GM18868 (cell line): ENCODE results near the gene PACS2.
"Not testable (repeated sequence)": the region's sequence is repeated elsewhere in the genome, so short reads cannot be mapped to it uniquely, and the experiment has no call there.

Experiments
- ATAC-seq: cut with Tn5 transposase; IDR thresholded peaks from one replicate; pipeline ENCODE4 v1.9.1; 2021; ENCODE audit warnings: mild to moderate bottlenecking, moderate library complexity; ENCODE audit not compliant: unreplicated experiment

PACS2 gene

DNA sequence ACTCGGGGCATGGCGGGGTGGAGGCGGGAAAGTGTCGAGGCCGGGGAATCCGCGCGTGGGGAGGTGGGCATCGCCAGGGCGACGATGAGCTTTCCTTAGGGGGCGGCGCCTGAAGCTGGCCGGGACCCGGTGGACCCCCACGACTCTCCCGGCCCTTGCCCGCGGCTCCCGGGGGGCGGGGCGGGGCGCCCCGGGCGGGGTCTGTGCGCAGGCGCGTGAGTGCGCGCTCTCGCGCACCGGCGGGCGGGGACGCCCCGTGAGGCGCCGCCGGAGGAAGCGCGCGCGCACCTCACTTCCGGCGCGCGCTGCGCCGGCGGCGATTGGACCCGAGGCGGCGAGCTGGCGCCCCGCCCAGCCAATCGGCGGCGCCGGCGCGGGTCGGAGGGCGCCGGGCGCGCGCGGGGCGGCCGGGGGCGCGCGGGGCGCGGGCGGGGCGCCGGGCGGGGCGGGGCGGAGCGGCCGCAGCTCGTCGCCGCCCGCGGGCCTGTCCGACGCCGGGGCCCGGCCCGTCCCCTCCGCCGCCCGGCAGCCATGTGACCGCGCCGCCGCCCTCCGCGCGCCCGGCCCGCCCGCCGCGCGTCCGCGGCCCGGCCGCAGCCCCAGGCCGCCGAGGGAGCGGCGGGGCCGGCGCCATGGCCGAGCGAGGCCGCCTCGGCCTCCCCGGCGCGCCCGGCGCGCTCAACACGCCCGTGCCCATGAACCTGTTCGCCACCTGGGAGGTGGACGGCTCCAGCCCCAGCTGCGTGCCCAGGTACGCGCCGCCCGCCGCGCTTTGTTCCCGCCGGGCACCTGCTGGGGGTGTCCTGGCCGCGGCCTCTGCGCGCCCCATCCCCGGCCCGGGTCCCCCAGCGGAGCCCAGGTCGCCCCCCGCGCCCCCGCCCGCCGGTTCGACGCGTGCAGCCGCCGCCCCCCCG is at the start of gene PACS2:
PACS2 (plus strand) TSS at position 462 of the 914 bp plus-strand sequence; CDS start at position 633, 171 bp downstream.
- ATAC-seq, result peak; percentile 66

DNA sequence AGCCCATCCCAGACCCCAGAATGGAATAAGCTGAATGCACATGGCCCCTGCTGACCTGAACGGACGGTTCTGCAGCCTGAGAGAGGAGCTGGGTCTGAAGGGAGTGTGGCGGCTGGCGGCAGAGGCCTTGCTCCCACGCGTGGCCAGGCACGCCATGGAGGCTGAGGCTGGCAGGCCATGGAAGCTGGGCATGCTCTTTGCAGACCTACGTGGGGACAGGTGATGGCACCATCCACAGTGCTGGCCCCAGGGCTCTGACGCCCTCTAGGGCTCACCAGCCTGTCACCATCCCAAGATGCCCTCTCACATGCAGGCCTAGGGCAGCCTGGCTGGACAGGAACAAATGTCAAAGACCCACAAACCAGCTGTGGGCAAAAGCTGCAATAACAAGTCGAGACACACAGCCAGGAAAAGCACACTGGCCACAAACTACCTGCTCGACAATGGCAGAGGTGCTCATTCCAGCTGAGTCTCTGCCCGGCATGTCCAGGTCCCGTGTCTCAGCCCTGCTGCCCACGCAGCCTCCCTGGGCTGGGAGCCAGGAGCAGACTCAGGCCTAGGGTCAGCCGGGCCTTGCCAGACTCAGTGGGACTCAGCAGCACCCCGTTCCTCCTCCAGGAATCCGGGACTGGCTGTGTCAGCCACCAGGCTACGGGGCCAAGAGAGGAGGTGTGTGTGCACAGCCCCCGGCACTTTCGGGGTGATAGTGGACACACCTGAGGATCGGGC is 46.6 kb upstream of the PACS2 start:
- no peak for ATAC-seq

DNA sequence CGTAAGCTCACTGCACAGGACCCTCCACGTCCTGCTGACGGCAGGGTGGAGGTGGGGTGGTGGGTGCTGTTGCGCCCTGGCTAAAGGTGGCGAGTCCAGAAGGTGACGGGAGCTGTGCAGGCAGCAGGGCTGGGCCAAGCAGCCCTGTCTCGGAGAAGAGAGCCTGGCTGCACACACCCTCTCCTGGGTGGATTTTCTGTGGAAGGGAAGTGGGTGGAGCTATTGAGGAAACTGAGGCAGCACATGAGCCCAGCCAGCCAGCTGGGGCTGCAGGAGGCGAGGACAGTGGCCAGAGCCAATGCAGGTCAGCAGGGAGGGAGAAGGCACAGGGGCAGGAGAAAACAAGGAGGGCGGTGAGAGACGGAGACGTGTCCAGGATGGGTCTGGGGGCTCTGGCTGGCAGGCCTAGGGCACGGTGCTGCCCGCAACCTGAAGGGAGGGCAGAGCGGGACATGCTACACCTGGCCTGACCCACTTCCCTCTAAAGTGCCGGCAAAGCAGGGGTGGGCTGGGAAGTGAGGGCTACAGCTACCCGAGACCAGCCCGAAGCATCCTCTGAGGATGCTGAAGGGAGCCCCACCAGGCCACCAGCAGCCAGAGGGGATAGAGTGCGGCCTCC is 45.7 kb upstream of the PACS2 start:
- ATAC-seq, result no peak

DNA sequence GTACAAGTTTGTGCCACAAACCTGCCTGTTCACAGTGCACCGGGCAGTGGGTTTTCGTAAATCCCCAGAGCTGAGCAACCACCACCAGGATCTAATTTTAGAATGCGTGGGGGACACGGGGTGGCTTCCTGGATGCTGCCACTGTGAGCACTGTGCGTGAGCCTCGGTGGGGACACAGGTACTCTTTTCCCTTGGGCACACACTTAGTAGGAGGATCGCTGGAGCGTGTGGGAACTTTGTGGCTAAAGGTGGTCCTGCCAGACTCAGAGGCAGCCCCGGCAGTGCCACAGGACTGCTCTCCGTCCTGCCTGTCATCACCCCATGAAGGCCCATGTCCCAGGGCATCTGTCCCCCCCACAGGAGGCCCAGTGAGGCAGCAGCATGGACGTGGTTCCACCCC is 45.1 kb upstream of the PACS2 start:
- no peak for ATAC-seq

DNA sequence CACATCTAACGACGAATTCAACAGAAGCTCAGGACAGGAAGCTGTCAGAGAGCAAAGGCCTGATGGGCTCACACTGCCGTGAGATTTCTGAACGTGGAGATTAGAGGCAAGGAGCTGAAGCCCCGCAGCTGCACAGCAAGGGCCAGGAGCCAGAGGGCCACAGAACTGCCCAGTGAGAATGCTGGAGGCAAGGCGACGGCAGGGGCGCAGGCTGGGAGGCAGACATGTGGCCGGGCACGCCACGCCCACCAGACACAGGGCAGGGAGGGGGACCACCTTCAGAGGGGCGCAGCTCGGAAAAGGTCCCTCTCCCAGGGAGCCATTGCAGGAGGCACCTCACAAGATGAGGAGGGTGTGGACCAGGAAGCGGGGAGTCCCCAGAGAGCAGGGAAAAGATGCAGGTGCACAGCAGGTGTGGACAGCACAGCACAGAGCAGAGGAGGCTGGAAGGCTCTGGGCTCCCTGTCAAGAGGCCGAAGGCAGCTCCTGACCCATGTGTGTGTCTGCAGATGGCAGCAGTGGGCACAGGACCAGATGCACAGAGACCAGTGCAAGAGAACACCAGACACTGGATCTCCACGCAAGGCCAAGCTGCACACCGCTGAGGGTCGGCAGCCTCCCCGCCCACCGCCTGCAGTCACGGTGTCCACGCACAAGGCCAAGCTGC is 43.2 kb upstream of the PACS2 start:
- no peak for ATAC-seq

DNA sequence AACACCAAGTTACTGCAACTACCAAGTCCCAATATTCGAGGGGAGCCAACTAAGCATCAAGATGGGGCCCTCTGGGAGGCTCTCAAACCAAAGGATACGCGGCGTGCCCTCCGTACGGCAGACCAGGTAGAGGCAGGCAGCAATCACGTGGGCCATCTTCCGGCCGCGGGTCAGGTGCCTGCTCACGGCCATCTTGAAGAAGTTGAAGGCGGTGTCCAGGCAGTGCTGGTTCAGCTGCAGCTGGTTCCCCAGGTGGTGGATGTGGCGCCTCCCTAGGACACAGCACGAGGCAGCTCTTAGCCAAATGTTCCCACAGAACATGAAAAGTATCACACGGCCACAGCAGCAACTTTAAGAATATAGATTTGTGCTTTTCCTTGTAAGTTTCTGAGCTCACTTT is 41.9 kb upstream of the PACS2 start:
- no peak for ATAC-seq

DNA sequence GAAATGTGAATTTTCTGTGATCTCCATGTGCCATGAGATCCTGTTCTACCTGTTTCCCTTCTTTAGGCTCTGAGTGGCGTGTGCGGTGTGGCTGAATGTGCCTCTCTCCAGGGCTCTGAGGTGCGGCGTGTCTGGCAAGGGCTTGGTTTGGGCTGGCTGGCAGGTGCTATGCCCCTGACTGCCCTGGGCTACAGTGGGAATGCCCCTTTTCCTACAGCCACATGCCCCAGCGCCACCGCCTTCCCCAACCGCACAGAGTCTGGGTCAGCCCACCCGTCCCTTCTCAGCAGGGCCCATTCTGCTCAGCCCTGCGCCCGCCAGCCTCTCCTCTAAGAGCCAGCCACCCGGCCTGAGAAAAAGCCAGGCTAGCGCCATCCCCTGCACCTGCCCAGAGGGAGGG is 41.5 kb upstream of the PACS2 start:
- ATAC-seq, result no peak

DNA sequence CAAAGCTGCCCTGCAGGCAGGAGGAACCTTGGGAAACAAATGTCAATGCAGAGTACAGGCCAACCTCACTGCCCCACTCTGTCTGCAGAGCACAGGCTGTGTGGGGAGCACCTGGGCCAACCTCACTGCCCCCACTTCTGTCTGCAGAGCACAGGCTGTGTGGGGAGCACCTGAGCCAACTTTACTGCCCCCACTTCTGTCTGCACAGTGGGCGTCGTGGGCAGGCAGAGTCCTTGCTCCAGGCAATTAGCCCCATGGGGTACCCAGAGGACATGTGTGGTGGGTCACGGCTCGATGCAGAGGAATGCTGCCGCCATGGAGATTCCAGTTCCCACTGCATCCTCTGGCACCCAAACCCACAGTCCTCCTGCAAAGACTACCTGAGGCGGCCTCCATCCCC is 39.9 kb upstream of the PACS2 start:
- no peak for ATAC-seq

DNA sequence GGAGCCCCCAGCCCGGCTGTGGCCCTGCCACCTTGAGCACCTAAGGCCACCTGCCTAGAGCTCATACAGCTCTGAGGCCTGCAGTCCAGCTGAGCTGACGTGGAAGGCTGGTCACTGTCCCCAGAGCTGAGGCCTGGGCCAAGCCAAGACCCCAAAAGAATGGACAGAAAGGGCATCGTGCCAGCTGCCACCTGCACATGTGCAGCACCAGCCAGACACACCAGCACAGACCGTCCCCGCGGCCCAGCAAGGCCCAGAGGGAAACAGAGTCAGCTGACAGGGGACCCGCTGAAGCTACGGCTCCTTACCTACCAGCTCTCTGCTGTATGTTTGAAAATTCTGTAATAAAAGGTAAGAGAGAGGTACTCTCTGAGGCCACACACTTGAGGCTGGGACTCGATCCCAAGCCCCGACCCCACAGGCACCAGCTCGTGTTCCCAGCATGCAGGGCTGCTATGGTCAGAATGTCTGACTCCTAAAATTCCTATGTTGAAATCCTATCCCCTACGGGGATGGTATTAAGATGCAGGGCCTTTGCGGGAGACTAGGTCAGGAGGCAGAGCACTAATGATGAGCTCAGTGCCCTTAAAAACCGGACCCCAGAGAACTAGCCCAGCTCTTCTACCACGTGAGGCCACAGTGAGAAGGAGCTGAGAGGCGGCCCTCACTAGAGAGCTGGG is 39.1 kb upstream of the PACS2 start:
- no peak for ATAC-seq

DNA sequence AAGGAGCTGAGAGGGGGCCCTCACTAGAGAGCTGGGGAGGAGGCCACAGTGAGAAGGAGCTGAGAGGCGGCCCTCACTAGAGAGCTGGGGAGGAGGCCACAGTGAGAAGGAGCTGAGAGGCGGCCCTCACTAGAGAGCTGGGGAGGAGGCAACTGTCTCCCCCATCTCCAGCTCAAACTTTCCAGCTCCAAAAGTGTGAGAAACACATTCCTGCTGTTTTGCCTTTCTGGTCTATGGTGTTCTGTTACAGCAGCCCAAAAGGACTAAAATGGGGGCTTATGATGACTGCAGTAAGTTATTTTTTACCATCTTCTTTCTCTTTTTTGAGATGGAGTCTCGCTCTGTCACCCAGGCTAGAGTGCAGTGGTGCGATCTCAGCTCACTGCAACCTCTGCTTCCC is 37.1 kb upstream of the PACS2 start:
- not testable (repeated sequence) for ATAC-seq

DNA sequence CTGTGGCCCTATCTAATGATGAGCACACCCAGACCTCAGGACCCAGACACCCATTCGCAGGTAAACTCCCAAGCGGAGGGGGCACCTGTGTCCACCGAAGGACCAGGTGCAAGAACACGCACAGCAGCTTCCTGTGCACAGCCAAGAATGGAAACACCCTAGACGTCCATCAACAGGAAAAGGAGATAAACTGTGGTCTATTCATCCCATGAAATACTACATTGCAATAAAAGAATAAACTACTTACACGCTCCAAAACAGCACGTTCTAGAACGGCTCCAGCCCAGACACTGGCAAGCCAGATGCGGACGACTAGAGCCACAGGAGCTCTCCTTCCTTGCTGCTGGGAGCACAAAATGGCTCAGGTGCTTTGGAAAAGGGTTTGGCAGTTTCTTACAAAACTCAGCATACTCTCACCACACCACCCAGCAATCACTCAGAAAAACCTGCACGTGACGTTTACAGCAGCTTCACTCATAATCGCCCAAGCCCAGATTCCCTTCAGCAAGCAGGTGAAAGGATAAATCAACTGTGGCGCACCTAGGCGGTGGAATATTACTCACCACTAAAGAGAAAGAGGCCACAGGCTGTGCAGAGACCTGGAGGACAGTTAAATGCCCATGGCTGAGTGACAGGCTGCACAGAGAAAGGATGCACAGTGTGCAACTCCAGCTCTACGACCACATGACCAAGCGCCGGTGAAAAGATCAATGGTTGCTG is 34.7 kb upstream of the PACS2 start:
- no peak for ATAC-seq

DNA sequence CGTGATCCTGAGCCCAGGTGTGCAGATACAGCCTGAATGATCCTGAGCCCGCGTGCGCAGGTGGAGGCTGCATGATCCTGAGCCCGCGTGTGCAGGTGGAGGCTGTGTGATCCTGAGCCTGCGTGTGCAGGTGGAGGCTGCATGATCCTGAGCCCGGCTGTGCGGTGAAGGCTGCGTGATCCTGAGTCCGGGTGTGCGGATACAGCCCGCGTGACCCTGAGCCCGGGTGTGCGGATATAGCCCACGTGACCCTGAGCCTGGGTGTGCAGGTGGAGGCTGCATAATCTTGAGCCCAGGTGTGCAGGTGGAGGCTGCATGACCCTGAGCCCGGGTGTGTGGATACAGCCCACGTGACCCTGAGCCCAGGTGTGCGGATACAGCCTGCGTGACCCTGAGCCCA is 34.0 kb upstream of the PACS2 start:
- ATAC-seq, result no peak

DNA sequence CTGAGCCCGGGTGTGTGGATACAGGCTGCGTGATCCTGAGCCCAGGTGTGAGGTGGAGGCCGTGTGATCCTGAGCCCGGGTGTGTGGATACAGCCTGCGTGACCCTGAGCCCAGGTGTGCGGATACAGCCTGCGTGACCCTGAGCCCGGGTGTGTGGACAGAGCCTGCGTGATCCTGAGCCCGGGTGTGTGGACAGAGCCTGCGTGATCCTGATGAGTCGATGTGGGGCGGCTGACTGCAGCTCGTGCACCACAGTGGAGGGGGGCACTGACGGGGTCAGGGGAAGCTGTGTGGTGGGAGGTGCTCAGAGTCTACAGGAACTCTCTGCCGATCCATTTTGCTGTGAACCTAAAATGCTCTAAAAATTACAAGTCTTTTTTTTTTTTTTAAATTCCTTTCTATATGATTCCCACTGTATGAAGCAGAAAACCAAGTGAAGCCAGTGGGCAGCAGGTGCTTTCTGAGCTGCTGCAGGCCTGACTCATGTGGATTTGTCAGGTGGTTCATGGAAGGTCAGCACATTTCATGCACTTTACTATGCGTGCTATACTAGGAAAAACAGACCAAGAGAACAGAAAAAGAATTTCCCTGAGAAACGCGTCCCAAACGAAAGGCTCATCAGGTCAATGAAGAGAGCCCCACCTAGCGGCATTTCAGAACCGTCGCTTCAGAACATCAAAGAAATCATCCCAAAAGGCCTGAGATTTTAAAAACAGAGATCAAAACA is 33.0 kb upstream of the PACS2 start:
- ATAC-seq, result no peak

DNA sequence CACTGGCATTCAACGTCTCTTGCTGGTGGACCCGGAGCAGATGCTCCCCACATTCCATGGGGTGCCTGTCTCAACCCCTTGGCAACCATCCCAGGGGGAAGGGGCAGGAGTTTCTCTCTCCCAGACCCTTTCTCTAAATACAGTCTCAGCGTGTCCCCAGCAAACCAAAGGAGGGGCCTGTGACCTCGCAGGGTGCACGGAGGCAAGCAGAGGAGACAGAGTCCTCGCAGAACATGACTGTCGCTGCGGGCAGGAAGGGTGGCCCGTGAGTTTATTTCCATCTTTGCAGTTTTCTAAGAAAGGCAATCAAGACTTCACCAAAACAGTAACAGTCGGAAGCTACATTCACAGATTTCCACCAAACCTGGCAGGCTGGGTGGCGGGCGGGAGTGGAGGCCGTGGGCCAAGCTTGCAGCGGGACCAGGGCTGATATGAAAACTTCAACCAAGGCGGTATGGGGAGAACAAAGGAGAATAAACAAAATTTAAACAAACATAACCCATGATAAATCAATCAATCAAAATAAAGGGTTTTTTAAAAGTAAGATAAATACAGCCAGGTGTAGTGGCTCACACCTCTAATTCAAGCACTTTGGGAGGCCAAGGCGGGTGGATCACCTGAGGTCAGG is 32.3 kb upstream of the PACS2 start:
- no peak for ATAC-seq

DNA sequence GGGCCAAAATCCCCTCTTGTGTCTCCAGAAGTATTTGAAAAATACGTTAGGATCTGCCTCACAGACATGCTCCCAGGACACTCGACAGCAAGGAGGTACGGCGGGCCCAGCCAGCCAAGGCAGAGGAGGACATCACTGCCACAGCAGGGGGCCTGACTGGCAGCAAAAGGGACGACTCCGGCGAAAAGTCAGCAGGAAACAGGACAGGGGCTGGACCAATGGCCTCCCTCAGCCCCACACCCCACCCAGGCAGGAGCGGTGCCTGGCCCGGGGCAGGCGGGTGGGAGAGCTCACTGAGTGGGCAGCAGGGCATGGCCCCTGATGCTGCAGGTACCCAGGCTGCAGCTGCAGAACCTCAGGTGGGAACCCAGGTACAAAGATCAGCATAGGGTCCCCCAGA is 31.5 kb upstream of the PACS2 start:
- no peak for ATAC-seq

DNA sequence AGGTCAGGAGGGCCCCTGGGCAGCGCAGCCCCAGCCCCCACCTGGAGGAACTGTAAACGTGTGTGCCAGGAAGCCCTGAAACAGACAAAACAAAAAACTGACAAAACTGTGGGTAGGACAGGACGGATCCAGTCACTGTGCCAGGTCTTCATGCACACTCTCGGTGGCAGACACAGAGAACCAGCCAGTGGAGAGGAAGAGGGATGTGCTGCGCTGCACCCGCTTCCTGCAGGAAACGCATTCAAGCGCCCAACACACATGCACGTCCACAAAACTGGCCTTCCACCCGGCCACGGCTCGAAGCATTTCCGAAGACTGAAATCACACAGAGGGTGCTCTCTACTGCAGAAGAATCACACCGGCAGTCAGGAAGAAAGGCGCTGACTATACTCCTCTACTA is 30.6 kb upstream of the PACS2 start:
- ATAC-seq, result no peak

DNA sequence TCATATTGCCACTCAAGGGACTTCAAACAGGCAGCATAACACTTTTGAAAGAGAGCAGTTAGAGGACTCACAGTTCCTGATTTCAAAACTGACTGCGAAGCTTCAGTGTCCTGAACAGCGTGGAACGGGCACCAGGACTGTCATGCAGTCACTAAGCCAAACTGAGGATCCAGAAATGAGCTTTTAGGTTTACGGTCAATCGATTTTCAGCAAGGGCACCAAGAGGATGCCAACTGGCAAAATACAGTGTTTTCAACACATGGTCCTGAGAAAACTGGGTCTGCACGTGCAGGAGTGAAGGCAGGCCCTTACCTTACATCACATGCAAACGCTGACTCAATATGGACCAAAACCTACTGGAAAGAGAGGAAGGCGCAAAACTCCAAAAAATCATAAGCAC is 29.4 kb upstream of the PACS2 start:
- ATAC-seq, result no peak

DNA sequence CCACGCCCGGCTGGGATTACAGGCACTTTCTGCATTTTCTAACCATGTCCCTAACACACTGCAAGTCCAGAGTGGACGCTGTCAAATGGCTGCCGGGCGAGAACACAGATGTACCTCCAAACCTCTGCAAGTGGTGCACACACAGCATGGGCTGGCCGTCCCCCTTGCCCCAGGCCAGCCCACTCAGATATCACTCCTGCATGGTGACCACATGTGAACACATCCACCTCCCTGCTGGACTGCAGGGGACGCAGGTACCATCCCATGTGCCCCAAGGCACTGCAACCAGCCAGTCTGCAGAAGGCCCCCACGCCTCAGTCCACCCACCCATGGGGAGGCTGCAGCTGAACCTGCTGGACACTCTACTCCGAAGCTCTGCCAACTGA is 27.8 kb upstream of the PACS2 start:
- no peak for ATAC-seq
